ENCODE data around the gene HLA-DOB.

The HLA-DOB gene

DNA sequence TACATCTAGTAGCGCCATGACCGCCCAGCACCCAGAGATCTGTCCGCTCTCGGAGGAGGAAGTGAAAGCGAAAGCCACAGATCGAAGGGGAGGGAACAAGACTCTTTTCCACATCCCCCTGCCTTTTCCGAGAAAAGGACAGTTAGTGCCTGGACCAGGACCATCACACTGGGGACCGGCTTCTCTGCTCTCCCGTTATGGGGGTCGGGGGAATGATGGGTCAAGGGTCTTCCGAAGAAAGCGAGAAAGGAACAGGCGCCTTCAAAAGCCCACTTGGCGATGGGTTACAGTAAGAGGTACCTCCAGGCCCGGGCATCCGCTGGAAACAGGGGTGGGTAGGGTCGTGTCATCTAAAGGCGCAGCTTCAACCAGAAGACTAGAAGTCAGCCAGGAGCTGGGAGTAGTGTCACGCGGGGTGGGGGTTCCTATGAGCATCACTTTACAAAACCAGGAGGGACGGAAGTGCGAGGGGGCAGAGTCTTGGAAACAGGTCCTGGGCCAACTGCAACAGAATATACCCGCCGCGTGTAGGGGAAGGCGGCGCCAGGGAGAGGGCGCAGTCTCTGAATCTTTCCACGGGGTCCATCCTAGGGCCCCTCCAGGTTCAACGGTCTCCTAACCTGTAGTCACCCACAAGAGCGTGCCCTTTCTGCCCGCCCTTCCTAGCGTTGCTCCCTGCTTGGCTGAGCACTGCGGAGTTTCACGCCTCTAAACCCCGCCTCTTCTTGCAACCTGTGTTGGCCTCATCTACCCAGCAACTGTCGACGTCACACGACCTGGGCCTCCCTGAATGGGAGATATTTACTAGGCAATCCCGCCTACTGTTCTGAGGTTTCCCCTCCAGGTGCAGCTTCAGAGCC lies 27.4 kb upstream of the HLA-DOB start, which contains the start of gene PSMB8:
TSS of gene PSMB8 (minus strand) at position 69 of the 860 bp plus-strand sequence. CDS start at position 18, 51 bp downstream.
- H3K27ac ChIP-seq, result peak within 1 kb of the TSS; percentile 85
- ChIA-PET POLR2A (ENCODE audit: low non-redundant PET) (interaction anchor here (1.9 kb wide), 1 partner anchor 9 kb away, joined by 8 read pairs; the partner anchor contains the start of genes PSMB9 and TAP1), CTCF (interaction anchor here (0.6 to 2.4 kb wide), 4 partner anchors 10 to 417 kb away, joined by 3 to 10 read pairs (median 6); partner anchors contain the start of genes PSMB9 and TAP1)
- peak; percentile 94 for DNase-seq (ENCODE audit: low spot score)
- TF ChIP-seq, protein P1, sequence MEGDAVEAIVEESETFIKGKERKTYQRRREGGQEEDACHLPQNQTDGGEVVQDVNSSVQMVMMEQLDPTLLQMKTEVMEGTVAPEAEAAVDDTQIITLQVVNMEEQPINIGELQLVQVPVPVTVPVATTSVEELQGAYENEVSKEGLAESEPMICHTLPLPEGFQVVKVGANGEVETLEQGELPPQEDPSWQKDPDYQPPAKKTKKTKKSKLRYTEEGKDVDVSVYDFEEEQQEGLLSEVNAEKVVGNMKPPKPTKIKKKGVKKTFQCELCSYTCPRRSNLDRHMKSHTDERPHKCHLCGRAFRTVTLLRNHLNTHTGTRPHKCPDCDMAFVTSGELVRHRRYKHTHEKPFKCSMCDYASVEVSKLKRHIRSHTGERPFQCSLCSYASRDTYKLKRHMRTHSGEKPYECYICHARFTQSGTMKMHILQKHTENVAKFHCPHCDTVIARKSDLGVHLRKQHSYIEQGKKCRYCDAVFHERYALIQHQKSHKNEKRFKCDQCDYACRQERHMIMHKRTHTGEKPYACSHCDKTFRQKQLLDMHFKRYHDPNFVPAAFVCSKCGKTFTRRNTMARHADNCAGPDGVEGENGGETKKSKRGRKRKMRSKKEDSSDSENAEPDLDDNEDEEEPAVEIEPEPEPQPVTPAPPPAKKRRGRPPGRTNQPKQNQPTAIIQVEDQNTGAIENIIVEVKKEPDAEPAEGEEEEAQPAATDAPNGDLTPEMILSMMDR (conservative IDR thresholded peaks at IDR 0.05; ENCODE audit: low read depth), result no peak

DNA sequence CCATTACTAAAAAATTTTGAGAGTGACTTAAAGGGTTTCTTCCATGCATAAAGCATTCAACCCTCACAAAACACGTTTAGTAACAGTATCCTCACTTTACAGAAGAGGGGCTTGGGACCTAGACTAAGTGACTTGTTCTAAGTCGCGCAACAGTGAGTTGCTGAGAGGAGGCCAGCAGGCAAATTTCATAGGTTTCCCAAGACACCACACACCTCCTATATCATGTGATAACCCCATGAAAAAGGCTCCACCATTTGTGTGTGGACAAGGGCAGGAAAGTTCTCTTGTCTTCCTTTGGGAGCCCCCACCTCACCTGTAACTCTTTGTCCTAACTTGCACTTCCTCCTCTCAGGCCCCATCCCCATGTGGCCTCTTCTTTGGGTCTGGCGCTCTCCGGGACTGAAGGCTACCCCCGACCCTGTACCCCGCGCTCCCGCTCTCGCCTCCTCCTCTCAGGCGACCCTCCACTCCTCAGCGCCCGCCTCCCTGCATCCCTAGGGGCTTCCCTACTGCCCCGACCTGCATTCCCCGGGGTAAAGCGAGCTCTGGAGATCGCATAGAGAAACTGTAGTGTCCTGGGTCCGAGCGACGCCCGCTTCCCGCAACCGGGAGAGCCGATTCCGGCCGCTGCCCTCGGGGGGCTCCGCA lies 26.7 kb upstream of the HLA-DOB start:
- ChIA-PET CTCF (interaction anchor here (0.6 to 1.7 kb wide), 3 partner anchors 18 to 417 kb away, joined by 3 to 6 read pairs (median 4); no protein-coding TSS in a partner anchor), POLR2A (ENCODE audit: low non-redundant PET) (interaction anchor here (1.9 kb wide), 1 partner anchor 10 kb away, joined by 8 read pairs; the partner anchor contains the start of genes PSMB9 and TAP1)
- no peak for DNase-seq (ENCODE audit: low spot score)
- TF ChIP-seq, protein P1 (conservative IDR thresholded peaks at IDR 0.05; ENCODE audit: low read depth), result no peak
- peak overlapping the region; percentile 85 for H3K27ac ChIP-seq

GRCh38 chr6:32842690-32843089 lies 25.9 kb upstream of the HLA-DOB start:
- H3K27ac ChIP-seq, result peak overlapping the region; percentile 23; the same call in 1 of the 2 replicates
- no peak for DNase-seq (ENCODE audit: low spot score)

GRCh38 chr6:32842021-32842650 lies 25.3 kb upstream of the HLA-DOB start:
- ChIA-PET CTCF (interaction anchor here (1.7 kb wide), 1 partner anchor 26 kb away, joined by 6 read pairs; no protein-coding TSS in a partner anchor), POLR2A (ENCODE audit: low non-redundant PET) (no interaction called here)
- TF ChIP-seq, protein P1 (conservative IDR thresholded peaks at IDR 0.05; ENCODE audit: low read depth), result no peak
- no peak overlapping the region for H3K27ac ChIP-seq
- DNase-seq (ENCODE audit: low spot score), result no peak

More at GRCh38 chr6:32842690-32843089, 25.9 kb upstream of the HLA-DOB start:
- CTCF ChIA-PET, result interaction anchor here (1.7 kb wide), 1 partner anchor 25 kb away, joined by 6 read pairs; no protein-coding TSS in a partner anchor
- POLR2A ChIA-PET (ENCODE audit: low non-redundant PET), result no interaction called here
- TF ChIP-seq, protein P1 (conservative IDR thresholded peaks at IDR 0.05; ENCODE audit: low read depth), result no peak

GRCh38 chr6:32840604-32841246 lies 23.9 kb upstream of the HLA-DOB start:
- DNase-seq (ENCODE audit: low spot score), result no peak
- ChIA-PET POLR2A (ENCODE audit: low non-redundant PET) (no interaction called here), CTCF (interaction anchor here (0.7 kb wide), 1 partner anchor 391 kb away, joined by 3 read pairs; no protein-coding TSS in a partner anchor)
- TF ChIP-seq, protein P1 (conservative IDR thresholded peaks at IDR 0.05; ENCODE audit: low read depth), result no peak
- H3K27ac ChIP-seq, result no peak overlapping the region
